DND-41 (cell line): ENCODE results near the gene ZER1.

Experiments used
- CTCF ChIP-seq: IDR thresholded peaks from 2 replicates; pipeline ENCODE4 v1.5.1; 2012; ENCODE audit warnings: borderline replicate concordance, low read length, moderate library complexity, mild to moderate bottlenecking; ENCODE audit not compliant: poor library complexity, severe bottlenecking; ENCODE audit errors: extremely low read depth
- EZH2 ChIP-seq: IDR thresholded peaks from 3 replicates; pipeline ENCODE4 v1.6.1; 2012; ENCODE audit warnings: borderline replicate concordance, low read depth, mild to moderate bottlenecking, moderate library complexity, low read length, inconsistent platforms; ENCODE audit not compliant: severe bottlenecking

DNA sequence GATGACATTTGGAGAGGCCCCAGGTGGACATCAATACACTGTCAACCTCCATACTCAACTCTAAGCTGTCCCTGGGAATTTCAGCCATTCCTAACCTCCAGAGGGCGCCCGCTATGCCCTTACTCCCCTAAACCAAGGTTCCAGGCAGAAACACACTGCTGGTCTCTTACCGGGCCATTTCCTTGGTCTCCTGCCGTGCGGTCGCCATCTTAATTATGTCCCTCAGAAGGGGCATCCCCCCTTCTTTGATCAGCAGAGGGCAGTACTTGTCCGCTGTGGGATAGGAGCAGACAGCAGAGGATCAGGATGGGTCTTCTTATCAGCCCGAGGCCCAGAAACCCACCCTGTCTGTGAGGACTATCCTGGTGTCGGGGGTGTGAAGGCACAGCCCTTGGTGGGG lies 38.5 kb downstream of the ZER1 start:
- TF ChIP-seq CTCF (peak; percentile 24), EZH2 (no peak)
